ENCODE data around the gene WDR45.

WDR45 gene

DNA sequence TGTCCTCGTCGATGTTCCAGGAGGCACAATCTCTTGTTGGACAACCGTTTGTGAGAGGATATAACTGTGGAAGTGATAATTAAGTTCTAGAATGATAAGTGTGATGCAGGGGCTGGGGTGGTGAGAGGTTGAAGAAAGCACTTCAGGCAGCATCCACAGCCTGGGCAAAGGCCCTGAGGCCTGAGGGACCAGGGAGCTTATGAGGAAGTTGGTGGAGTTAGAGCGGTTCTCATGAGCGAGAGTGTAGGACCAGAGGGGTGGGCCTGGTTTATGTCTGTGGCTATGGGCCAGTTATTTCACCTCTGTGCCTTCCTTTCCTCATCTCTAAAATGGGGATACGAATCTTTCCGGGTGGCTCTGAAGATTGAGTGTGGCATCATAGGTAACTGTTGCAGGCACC, 18.2 kb downstream of the WDR45 start:
- DNase-seq (ENCODE audit: insufficient read length) (no peak), FAIRE-seq (no peak)

DNA sequence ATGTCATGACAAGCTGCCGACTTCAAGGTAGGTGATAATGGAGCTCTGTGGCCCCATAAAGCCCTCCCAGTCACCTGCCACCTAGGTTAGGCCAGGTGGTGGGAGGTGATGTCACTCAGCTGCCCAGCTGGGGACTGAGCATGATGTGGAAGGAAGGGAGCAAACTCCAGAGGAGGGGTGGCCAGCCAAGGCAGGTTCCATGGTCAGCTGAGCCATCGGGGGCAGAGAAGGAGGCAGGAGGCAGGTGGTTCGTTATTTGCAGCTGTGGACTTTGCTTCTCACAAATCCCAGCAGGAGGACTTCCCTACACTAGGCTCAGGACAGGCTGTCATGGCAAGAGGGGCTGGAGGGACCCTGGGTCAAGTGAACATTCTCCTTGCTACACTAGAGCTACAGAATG, 18.8 kb downstream of the WDR45 start:
- FAIRE-seq (no peak), DNase-seq (ENCODE audit: insufficient read length) (no peak)
- TF ChIP-seq TAF1 (IDR thresholded peaks at IDR 0.05; ENCODE audit: borderline replicate concordance, low read depth, low read length), result no peak
- TF ChIP-seq POLR2AphosphoS5 (IDR thresholded peaks at IDR 0.05; ENCODE audit: low read depth, low read length), result no peak
- no peak for TF ChIP-seq POLR2A (IDR thresholded peaks at IDR 0.05; ENCODE audit: low read depth, low read length)

More for the DNA sequence above, 18.2 kb downstream of the WDR45 start:
- TF ChIP-seq TAF1 (IDR thresholded peaks at IDR 0.05; ENCODE audit: borderline replicate concordance, low read depth, low read length), result no peak
- no peak for TF ChIP-seq POLR2AphosphoS5 (IDR thresholded peaks at IDR 0.05; ENCODE audit: low read depth, low read length)
- no peak for TF ChIP-seq POLR2A (IDR thresholded peaks at IDR 0.05; ENCODE audit: low read depth, low read length)

DNA sequence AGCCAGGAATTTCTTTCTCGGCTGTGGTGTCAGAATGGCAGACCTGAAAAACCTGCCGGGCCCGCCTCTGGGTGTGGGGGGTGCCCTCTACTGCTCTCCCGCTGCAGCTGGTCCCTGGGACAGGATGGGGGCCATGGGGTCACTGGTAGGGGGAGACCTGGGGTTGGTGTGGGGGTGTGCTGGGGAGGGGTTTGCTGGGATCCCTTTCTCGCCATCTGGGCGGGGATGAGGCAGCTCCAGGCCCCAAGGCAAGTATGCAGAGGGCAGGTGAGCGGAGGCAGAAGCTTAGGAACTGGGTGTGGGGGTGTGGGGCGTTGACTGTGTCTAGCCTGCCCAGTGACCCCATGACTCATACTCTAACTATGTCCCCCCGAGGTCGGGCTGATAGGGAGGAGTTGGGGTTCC, 20.0 kb downstream of the WDR45 start:
- FAIRE-seq (no peak), DNase-seq (ENCODE audit: insufficient read length) (no peak)
- TF ChIP-seq POLR2A (IDR thresholded peaks at IDR 0.05; ENCODE audit: low read depth, low read length) (no peak), POLR2AphosphoS5 (IDR thresholded peaks at IDR 0.05; ENCODE audit: low read depth, low read length) (no peak), TAF1 (IDR thresholded peaks at IDR 0.05; ENCODE audit: borderline replicate concordance, low read depth, low read length) (no peak)

DNA sequence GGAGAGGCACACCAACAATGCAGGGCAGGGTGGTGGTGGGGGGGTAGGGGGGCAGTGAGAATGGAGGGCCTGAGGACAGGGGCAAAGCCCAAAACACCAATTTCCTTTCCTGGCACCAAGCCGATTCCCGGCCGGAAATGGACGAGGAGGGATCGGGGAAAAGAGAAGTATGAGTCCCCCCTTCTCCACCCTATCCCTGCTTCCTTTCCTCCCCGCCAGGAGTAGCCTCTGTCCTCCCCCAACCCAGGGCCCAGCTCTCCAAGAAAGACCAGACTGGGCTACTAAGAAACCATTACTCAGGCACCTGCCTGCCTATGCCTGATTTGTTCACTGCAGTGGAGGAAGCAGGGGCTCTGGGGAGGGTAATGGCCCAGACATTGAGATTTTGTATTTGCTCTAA, 20.5 kb downstream of the WDR45 start:
- TF ChIP-seq POLR2A (IDR thresholded peaks at IDR 0.05; ENCODE audit: low read depth, low read length), result no peak
- TF ChIP-seq TAF1 (IDR thresholded peaks at IDR 0.05; ENCODE audit: borderline replicate concordance, low read depth, low read length), result no peak
- TF ChIP-seq POLR2AphosphoS5 (IDR thresholded peaks at IDR 0.05; ENCODE audit: low read depth, low read length), result no peak
- DNase-seq (ENCODE audit: insufficient read length), result no peak
- FAIRE-seq, result no peak

DNA sequence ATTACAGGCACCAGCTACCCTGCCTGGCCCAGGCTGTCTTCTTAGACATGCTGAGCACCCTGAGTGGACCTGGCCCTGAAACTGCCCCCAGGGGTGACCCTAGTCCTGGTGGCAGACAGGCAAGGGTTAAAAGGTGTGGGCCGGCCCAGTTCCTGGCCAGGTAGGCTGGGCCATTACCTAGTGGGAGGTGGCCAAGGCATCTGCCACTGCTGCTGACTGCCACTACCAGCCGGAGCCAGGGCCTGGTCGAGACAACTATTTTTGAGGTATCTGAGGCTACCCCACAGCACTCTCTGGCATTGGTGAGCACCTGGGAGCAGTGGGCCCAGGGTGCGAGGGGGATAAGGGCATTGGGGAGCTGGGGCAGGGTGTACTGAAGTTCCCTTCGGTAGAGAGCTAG, 20.9 kb downstream of the WDR45 start, which contains the start of gene CCDC120:
TSS of gene CCDC120 (plus strand) at position 206 of the 400 bp plus-strand sequence. CDS start 3,043 bp downstream, outside the sequence.
- DNase-seq (ENCODE audit: insufficient read length) (no peak), FAIRE-seq (no peak)
- TF ChIP-seq TAF1 (IDR thresholded peaks at IDR 0.05; ENCODE audit: borderline replicate concordance, low read depth, low read length), result no peak
- no peak for TF ChIP-seq POLR2A (IDR thresholded peaks at IDR 0.05; ENCODE audit: low read depth, low read length)
- TF ChIP-seq POLR2AphosphoS5 (IDR thresholded peaks at IDR 0.05; ENCODE audit: low read depth, low read length), result no peak

GRCh38 chrX:49054073-49054762, 25.5 kb downstream of the WDR45 start:
- FAIRE-seq (no peak), DNase-seq (ENCODE audit: insufficient read length) (no peak)
- no peak for TF ChIP-seq POLR2A (IDR thresholded peaks at IDR 0.05; ENCODE audit: low read depth, low read length)
- no peak for TF ChIP-seq TAF1 (IDR thresholded peaks at IDR 0.05; ENCODE audit: borderline replicate concordance, low read depth, low read length)

DNA sequence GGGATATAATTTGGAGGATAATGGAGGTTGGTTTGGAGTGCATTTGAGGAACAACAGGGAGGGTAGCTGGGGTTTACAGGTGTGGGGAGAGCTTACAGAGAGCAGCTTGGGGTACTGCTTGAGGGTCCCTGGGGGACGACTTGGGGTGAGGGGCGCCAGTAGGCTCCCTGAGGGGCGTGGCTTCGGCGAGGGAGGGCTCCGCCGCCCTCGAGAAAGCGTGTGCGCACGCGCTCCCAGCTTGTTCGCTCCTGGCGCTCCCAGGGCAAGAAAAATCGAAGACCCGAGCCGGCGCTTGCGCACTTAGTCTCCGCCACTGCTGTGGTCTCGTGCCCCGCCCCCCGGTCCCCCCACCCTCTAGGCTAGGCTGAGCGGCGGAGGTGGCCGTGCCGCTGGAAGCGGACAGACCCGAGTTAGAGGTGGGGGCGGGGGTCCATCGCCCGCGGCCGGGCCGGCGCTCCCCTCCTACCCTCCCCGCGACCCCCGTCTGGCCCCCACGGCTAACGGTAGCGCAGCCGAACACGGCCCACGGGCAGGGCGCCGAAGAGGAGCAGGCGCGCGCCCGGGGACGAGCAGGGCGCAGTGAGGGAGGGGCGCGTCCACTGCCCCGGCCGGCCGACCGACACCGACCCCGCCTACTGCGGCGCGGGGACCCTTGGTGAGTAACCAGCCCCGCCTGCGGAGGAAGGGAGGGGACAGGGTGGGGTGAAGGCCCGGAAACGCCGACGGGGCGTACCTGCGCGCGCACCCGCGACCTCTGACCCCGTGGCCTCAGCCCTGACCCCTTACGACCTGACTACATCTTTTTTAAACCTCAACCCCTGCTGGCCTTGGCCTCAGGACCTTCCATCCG, 26.2 kb downstream of the WDR45 start:
- FAIRE-seq, result peak; percentile 36
- DNase-seq (ENCODE audit: insufficient read length), result peak; percentile 69
- no peak for TF ChIP-seq TAF1 (IDR thresholded peaks at IDR 0.05; ENCODE audit: borderline replicate concordance, low read depth, low read length)
- TF ChIP-seq POLR2AphosphoS5 (IDR thresholded peaks at IDR 0.05; ENCODE audit: low read depth, low read length), result no peak
- no peak for TF ChIP-seq POLR2A (IDR thresholded peaks at IDR 0.05; ENCODE audit: low read depth, low read length)

- FAIRE-seq (no peak), DNase-seq (ENCODE audit: insufficient read length) (no peak)
Observed at GRCh38 chrX:49043987-49044281, 35.8 kb downstream of the WDR45 start.

GRCh38 chrX:49043220-49043986, 36.3 kb downstream of the WDR45 start, which contains the start of gene TFE3:
Gene TFE3 (minus strand): TSS chrX:49043357. CDS start chrX:49043226, 131 bp downstream.
- DNase-seq (ENCODE audit: insufficient read length) (peak; percentile 79), FAIRE-seq (peak; percentile 92)
- TF ChIP-seq POLR2AphosphoS5 (IDR thresholded peaks at IDR 0.05; ENCODE audit: low read depth, low read length) (no peak), TAF1 (IDR thresholded peaks at IDR 0.05; ENCODE audit: borderline replicate concordance, low read depth, low read length) (no peak), POLR2A (IDR thresholded peaks at IDR 0.05; ENCODE audit: low read depth, low read length) (no peak)

More at GRCh38 chrX:49043987-49044281, 35.8 kb downstream of the WDR45 start:
- TF ChIP-seq POLR2AphosphoS5 (IDR thresholded peaks at IDR 0.05; ENCODE audit: low read depth, low read length) (no peak), TAF1 (IDR thresholded peaks at IDR 0.05; ENCODE audit: borderline replicate concordance, low read depth, low read length) (no peak), POLR2A (IDR thresholded peaks at IDR 0.05; ENCODE audit: low read depth, low read length) (no peak)

- no peak for FAIRE-seq
Observed at GRCh38 chrX:49042581-49043219, 37.0 kb downstream of the WDR45 start.

More at GRCh38 chrX:49042581-49043219, 37.0 kb downstream of the WDR45 start:
- DNase-seq (ENCODE audit: insufficient read length), result no peak
- no peak for TF ChIP-seq POLR2A (IDR thresholded peaks at IDR 0.05; ENCODE audit: low read depth, low read length)
- TF ChIP-seq POLR2AphosphoS5 (IDR thresholded peaks at IDR 0.05; ENCODE audit: low read depth, low read length), result no peak
- TF ChIP-seq TAF1 (IDR thresholded peaks at IDR 0.05; ENCODE audit: borderline replicate concordance, low read depth, low read length), result no peak
